GM18868 (cell line): ENCODE measurements around the gene ZNF296.

Experiments used
- ATAC-seq: cut with Tn5 transposase; IDR thresholded peaks from one replicate; pipeline ENCODE4 v1.9.1; 2021; ENCODE audit warnings: mild to moderate bottlenecking, moderate library complexity; ENCODE audit not compliant: unreplicated experiment

Gene ZNF296

GRCh38 chr19:45087531-45087930 lies 11.3 kb upstream of the ZNF296 start:
- no peak for ATAC-seq

- no peak for ATAC-seq
Observed at GRCh38 chr19:45086480-45086879, 10.2 kb upstream of the ZNF296 start.

GRCh38 chr19:45082170-45082569 lies 5.9 kb upstream of the ZNF296 start:
- ATAC-seq: no peak

GRCh38 chr19:45079911-45080370 lies 3.7 kb upstream of the ZNF296 start:
- ATAC-seq: no peak

GRCh38 chr19:45079063-45079910 lies 3.0 kb upstream of the ZNF296 start, which contains the start of gene GEMIN7:
Gene GEMIN7, plus strand, starts transcription at chr19:45079260. Its CDS starts 10,855 bp downstream, at chr19:45090115.
- peak; percentile 37 for ATAC-seq

GRCh38 chr19:45078390-45079062 lies 2.2 kb upstream of the ZNF296 start:
- peak; percentile 1 for ATAC-seq

GRCh38 chr19:45076851-45077730 lies 813 bp upstream of the ZNF296 start:
- no peak for ATAC-seq

GRCh38 chr19:45075301-45076028 lies 813 bp downstream of the ZNF296 start:
- ATAC-seq: peak; percentile 55

- no peak for ATAC-seq
Observed at GRCh38 chr19:45074744-45075300, 1.5 kb downstream of the ZNF296 start.

GRCh38 chr19:45071969-45072790 lies 4.1 kb downstream of the ZNF296 start:
- no peak for ATAC-seq

- ATAC-seq: no peak
Observed at GRCh38 chr19:45071545-45071938, 4.7 kb downstream of the ZNF296 start.

- ATAC-seq: no peak
Observed at GRCh38 chr19:45070861-45071544, 5.3 kb downstream of the ZNF296 start.

- no peak for ATAC-seq
Observed at GRCh38 chr19:45070214-45070613, 6.1 kb downstream of the ZNF296 start.

- no peak for ATAC-seq
Observed at GRCh38 chr19:45069056-45069455, 7.2 kb downstream of the ZNF296 start.

GRCh38 chr19:45068041-45068440 lies 8.2 kb downstream of the ZNF296 start:
- ATAC-seq: no peak

GRCh38 chr19:45066921-45067661 lies 9.2 kb downstream of the ZNF296 start:
- no peak for ATAC-seq

- no peak for ATAC-seq
Observed at GRCh38 chr19:45063851-45064801, 12.2 kb downstream of the ZNF296 start.
